ENCODE results near the gene RBPJ.

RBPJ gene

GRCh38 chr4:26468283-26468949, 147.6 kb downstream of the RBPJ start:
- no CpG with 5 or more reads among the region's 9 CpGs for WGBS (ENCODE audit: insufficient coverage, insufficient read length)
- peaks cover 1% of the 10 kb centered on the region; the same call in 1 of the 2 replicates for H3K4me1 ChIP-seq (ENCODE audit: control insufficient read depth, insufficient read depth, low read length)
- no peak overlapping the region for H3K27ac ChIP-seq (ENCODE audit: low read length)
- H3K9me3 ChIP-seq (ENCODE audit: control insufficient read depth, insufficient read depth, low read length) = no peaks in the 10 kb centered on the region
- no peak for DNase-seq (ENCODE audit: low read depth, low spot score)
- no peak overlapping the region for H3K4me3 ChIP-seq (ENCODE audit: low read length)
- H3K27me3 ChIP-seq (ENCODE audit: control insufficient read depth, insufficient read depth, low read length) = no peaks in the 10 kb centered on the region
- no peaks in the 10 kb centered on the region for H3K36me3 ChIP-seq (ENCODE audit: control insufficient read depth, insufficient read depth, low read length)

DNA sequence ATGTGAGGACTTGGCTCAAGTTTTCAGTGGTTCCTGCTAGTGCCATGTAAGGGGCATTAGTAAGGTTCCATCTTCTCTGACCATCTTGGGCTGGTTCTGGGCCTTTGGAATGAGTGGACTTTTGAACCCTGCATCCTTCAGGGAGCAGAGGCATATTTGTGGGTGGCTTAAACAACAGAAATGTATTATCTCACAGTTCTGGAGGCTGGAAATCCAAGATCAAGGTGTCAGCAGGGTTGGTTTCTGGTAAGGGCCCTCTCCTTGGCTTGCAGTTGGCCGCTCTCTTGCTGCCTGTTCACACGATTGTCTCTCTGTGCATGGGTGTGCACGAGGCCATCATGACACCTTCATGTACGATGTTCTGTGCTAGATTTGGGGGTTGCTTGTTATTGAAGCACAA, 148.2 kb downstream of the RBPJ start:
- WGBS (ENCODE audit: insufficient coverage, insufficient read length) = no CpG with 5 or more reads among the region's 4 CpGs
- Histone ChIP-seq H3K9me3 (ENCODE audit: control insufficient read depth, insufficient read depth, low read length) (no peaks in the 10 kb centered on the region), H3K27me3 (ENCODE audit: control insufficient read depth, insufficient read depth, low read length) (no peaks in the 10 kb centered on the region), H3K4me1 (ENCODE audit: control insufficient read depth, insufficient read depth, low read length) (peaks cover 1% of the 10 kb centered on the region; the same call in 1 of the 2 replicates), H3K4me3 (ENCODE audit: low read length) (no peak overlapping the region), H3K27ac (ENCODE audit: low read length) (no peak overlapping the region), H3K36me3 (ENCODE audit: control insufficient read depth, insufficient read depth, low read length) (no peaks in the 10 kb centered on the region)
- no peak for DNase-seq (ENCODE audit: low read depth, low spot score)

DNA sequence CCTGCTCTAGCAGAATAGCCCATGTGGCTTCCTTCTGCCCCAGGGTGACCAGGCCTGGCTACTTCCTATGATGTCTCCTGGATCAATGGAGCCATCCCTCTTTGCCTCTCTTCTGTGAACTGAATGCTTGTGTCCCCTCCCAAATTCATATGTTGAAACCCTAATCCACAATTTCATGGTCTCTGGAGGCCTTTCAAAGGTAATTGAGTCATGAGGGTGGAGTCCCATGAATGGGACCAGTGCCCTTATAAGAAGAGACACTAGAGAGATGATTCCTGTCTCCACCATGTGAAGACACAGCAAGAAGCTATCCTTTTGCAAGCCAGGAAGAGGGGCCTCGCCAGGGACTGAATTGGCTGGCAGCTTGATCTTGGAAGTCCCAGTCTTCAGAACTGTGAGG, 151.1 kb downstream of the RBPJ start:
- no peak overlapping the region for H3K27ac ChIP-seq (ENCODE audit: low read length)
- DNase-seq (ENCODE audit: low read depth, low spot score) = no peak
- WGBS (ENCODE audit: insufficient coverage, insufficient read length) = no CpG with 5 or more reads among the region's 1 CpG
- H3K4me1 ChIP-seq (ENCODE audit: control insufficient read depth, insufficient read depth, low read length) = peaks cover 1% of the 10 kb centered on the region; the same call in 1 of the 2 replicates
- no peak overlapping the region for H3K4me3 ChIP-seq (ENCODE audit: low read length)
- no peaks in the 10 kb centered on the region for H3K36me3 ChIP-seq (ENCODE audit: control insufficient read depth, insufficient read depth, low read length)
- H3K9me3 ChIP-seq (ENCODE audit: control insufficient read depth, insufficient read depth, low read length) = no peaks in the 10 kb centered on the region
- H3K27me3 ChIP-seq (ENCODE audit: control insufficient read depth, insufficient read depth, low read length) = no peaks in the 10 kb centered on the region

GRCh38 chr4:26473893-26474292, 153.1 kb downstream of the RBPJ start:
- no peak overlapping the region for H3K4me3 ChIP-seq (ENCODE audit: low read length)
- H3K27me3 ChIP-seq (ENCODE audit: control insufficient read depth, insufficient read depth, low read length) = no peaks in the 10 kb centered on the region
- no peaks in the 10 kb centered on the region for H3K9me3 ChIP-seq (ENCODE audit: control insufficient read depth, insufficient read depth, low read length)
- no peaks in the 10 kb centered on the region for H3K4me1 ChIP-seq (ENCODE audit: control insufficient read depth, insufficient read depth, low read length)
- WGBS (ENCODE audit: insufficient coverage, insufficient read length) = no CpG with 5 or more reads among the region's 8 CpGs
- H3K27ac ChIP-seq (ENCODE audit: low read length) = no peak overlapping the region
- no peak for DNase-seq (ENCODE audit: low read depth, low spot score)
- H3K36me3 ChIP-seq (ENCODE audit: control insufficient read depth, insufficient read depth, low read length) = no peaks in the 10 kb centered on the region

DNA sequence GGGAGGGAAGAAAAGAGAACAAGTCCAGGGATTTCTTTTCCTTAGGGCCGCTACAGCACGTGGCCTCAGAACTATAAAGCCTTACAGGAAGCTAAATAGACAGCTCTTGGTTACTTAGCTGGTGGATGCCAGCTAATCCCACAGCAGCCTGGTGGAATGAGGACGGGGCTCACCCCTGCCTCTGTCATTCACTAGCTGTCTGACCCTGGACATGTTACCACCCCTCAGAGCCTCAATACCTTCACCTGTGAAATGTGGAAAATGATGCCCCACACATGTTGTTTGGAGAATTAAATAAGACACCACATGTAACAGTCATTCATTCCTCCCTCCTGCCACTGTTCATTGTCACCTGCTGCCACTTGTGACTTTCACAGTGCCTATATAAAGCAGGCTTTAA, 153.7 kb downstream of the RBPJ start:
- no CpG with 5 or more reads among the region's 3 CpGs for WGBS (ENCODE audit: insufficient coverage, insufficient read length)
- H3K4me3 ChIP-seq (ENCODE audit: low read length) = no peak overlapping the region
- no peaks in the 10 kb centered on the region for H3K9me3 ChIP-seq (ENCODE audit: control insufficient read depth, insufficient read depth, low read length)
- H3K36me3 ChIP-seq (ENCODE audit: control insufficient read depth, insufficient read depth, low read length) = no peaks in the 10 kb centered on the region
- no peaks in the 10 kb centered on the region for H3K4me1 ChIP-seq (ENCODE audit: control insufficient read depth, insufficient read depth, low read length)
- DNase-seq (ENCODE audit: low read depth, low spot score) = no peak
- no peak overlapping the region for H3K27ac ChIP-seq (ENCODE audit: low read length)
- no peaks in the 10 kb centered on the region for H3K27me3 ChIP-seq (ENCODE audit: control insufficient read depth, insufficient read depth, low read length)

GRCh38 chr4:26475716-26476115, 154.9 kb downstream of the RBPJ start:
- DNase-seq (ENCODE audit: low read depth, low spot score) = no peak
- WGBS (ENCODE audit: insufficient coverage, insufficient read length) = no CpG with 5 or more reads among the region's 8 CpGs
- no peaks in the 10 kb centered on the region for H3K9me3 ChIP-seq (ENCODE audit: control insufficient read depth, insufficient read depth, low read length)
- H3K27me3 ChIP-seq (ENCODE audit: control insufficient read depth, insufficient read depth, low read length) = no peaks in the 10 kb centered on the region
- no peaks in the 10 kb centered on the region for H3K4me1 ChIP-seq (ENCODE audit: control insufficient read depth, insufficient read depth, low read length)
- H3K4me3 ChIP-seq (ENCODE audit: low read length) = no peak overlapping the region
- no peak overlapping the region for H3K27ac ChIP-seq (ENCODE audit: low read length)
- H3K36me3 ChIP-seq (ENCODE audit: control insufficient read depth, insufficient read depth, low read length) = no peaks in the 10 kb centered on the region

- Histone ChIP-seq H3K9me3 (ENCODE audit: control insufficient read depth, insufficient read depth, low read length) (no peaks in the 10 kb centered on the region), H3K4me1 (ENCODE audit: control insufficient read depth, insufficient read depth, low read length) (no peaks in the 10 kb centered on the region), H3K4me3 (ENCODE audit: low read length) (no peak overlapping the region), H3K27me3 (ENCODE audit: control insufficient read depth, insufficient read depth, low read length) (no peaks in the 10 kb centered on the region), H3K36me3 (ENCODE audit: control insufficient read depth, insufficient read depth, low read length) (no peaks in the 10 kb centered on the region), H3K27ac (ENCODE audit: low read length) (no peak overlapping the region)
- no CpG with 5 or more reads among the region's 5 CpGs for WGBS (ENCODE audit: insufficient coverage, insufficient read length)
- DNase-seq (ENCODE audit: low read depth, low spot score) = no peak
Measured at GRCh38 chr4:26476545-26476944, 155.7 kb downstream of the RBPJ start.

DNA sequence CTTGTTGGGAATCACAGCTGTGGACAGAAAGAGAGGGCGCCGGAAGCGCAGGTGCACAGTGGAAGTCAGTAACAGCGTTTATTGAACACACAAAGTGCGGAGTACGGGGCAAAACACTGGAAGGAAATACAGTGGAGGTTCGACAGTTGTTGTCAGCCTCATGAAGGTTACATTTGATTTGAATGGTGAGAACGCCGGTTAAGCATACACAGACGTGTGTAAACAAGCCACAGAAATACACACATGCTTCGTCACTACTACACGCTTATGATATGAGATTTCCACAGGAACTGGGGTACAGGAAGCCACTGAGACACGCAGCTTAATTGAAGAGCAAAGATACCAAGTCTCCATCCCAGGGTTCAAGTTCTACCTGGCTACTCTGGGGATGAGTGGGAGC, 157.5 kb downstream of the RBPJ start:
- WGBS (ENCODE audit: insufficient coverage, insufficient read length) = no CpG with 5 or more reads among the region's 13 CpGs

GRCh38 chr4:26482508-26483462, 162.0 kb downstream of the RBPJ start:
- WGBS (ENCODE audit: insufficient coverage, insufficient read length) = no CpG with 5 or more reads among the region's 3 CpGs
- DNase-seq (ENCODE audit: low read depth, low spot score) = no peak

More for the DNA sequence above, 157.5 kb downstream of the RBPJ start:
- Histone ChIP-seq H3K27ac (ENCODE audit: low read length) (no peak overlapping the region), H3K27me3 (ENCODE audit: control insufficient read depth, insufficient read depth, low read length) (no peaks in the 10 kb centered on the region), H3K4me3 (ENCODE audit: low read length) (no peak overlapping the region), H3K4me1 (ENCODE audit: control insufficient read depth, insufficient read depth, low read length) (no peaks in the 10 kb centered on the region), H3K9me3 (ENCODE audit: control insufficient read depth, insufficient read depth, low read length) (no peaks in the 10 kb centered on the region), H3K36me3 (ENCODE audit: control insufficient read depth, insufficient read depth, low read length) (no peaks in the 10 kb centered on the region)
- no peak for DNase-seq (ENCODE audit: low read depth, low spot score)

GRCh38 chr4:26484032-26484515, 163.3 kb downstream of the RBPJ start:
- H3K27ac ChIP-seq (ENCODE audit: low read length) = no peak overlapping the region
- no CpG with 5 or more reads among the region's 2 CpGs for WGBS (ENCODE audit: insufficient coverage, insufficient read length)
- no peak overlapping the region for H3K4me3 ChIP-seq (ENCODE audit: low read length)
- H3K36me3 ChIP-seq (ENCODE audit: control insufficient read depth, insufficient read depth, low read length) = no peaks in the 10 kb centered on the region
- 0 out of 2 replicates have a peak, but pooled peaks cover under 1% of the 10 kb centered on the region for H3K4me1 ChIP-seq (ENCODE audit: control insufficient read depth, insufficient read depth, low read length)
- H3K9me3 ChIP-seq (ENCODE audit: control insufficient read depth, insufficient read depth, low read length) = no peaks in the 10 kb centered on the region
- no peak for DNase-seq (ENCODE audit: low read depth, low spot score)
- no peaks in the 10 kb centered on the region; the same call in 1 of the 2 replicates for H3K27me3 ChIP-seq (ENCODE audit: control insufficient read depth, insufficient read depth, low read length)

More at GRCh38 chr4:26482508-26483462, 162.0 kb downstream of the RBPJ start:
- Histone ChIP-seq H3K27ac (ENCODE audit: low read length) (no peak overlapping the region), H3K4me3 (ENCODE audit: low read length) (no peak overlapping the region), H3K9me3 (ENCODE audit: control insufficient read depth, insufficient read depth, low read length) (no peaks in the 10 kb centered on the region), H3K27me3 (ENCODE audit: control insufficient read depth, insufficient read depth, low read length) (no peaks in the 10 kb centered on the region; the same call in 1 of the 2 replicates), H3K36me3 (ENCODE audit: control insufficient read depth, insufficient read depth, low read length) (no peaks in the 10 kb centered on the region), H3K4me1 (ENCODE audit: control insufficient read depth, insufficient read depth, low read length) (no peaks in the 10 kb centered on the region)
